GM12875 (cell line): ENCODE results near the gene LRRC40.
"Not testable (repeated sequence)": the region's sequence is repeated elsewhere in the genome, so short reads cannot be mapped to it uniquely, and the experiment has no call there.

ENCODE experiments used
- H3K4me3 ChIP-seq: one replicate; pipeline ENCODE4 v1.5.1; 2011; ENCODE audit warnings: low read depth, low read length, control low read depth
- TF ChIP-seq, protein P1 (sequence below): IDR thresholded peaks from 2 replicates; pipeline ENCODE4 v1.5.1; 2011; ENCODE audit warnings: low read depth, mild to moderate bottlenecking, control low read depth, inconsistent platforms, low read length, moderate library complexity, borderline replicate concordance; ENCODE audit not compliant: insufficient read depth

LRRC40 gene

DNA sequence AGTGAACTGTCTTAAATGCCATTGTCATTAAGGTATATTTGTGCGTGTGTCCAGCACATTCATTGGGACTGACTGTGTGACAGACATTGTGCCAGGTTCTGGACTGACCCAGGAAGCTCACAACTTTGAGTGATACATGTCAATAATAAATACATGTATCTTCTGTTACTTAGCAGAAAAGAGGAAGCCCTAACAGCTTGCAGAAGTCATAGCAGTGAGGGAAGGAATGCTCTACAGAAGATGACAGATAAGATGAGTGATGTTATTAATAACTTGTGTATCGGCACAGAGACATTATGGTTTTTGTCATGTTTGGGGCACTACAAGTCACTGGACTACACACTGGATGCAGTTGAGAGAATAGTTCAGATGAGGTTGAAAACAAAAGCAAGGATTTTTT, 14.6 kb upstream of the LRRC40 start:
- no peak overlapping the region for H3K4me3 ChIP-seq

DNA sequence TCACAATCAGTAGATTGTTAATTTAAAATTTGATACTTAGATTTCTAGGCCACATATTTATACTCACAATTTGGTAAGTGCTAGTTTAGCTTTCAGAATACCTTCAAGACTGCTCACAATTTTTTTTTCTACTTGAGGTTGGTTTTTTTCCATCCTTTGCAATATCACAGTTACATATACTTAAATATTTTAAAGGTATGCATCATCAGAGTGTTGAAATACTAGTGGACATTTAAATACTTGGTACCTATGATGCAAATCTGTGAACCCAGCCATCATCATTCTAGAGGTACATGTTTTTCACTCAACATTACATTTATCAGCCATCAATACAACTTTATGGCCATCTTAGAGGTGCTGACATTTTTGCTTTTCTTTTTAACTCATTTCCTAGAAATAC, 6.2 kb upstream of the LRRC40 start:
- TF ChIP-seq, protein P1, sequence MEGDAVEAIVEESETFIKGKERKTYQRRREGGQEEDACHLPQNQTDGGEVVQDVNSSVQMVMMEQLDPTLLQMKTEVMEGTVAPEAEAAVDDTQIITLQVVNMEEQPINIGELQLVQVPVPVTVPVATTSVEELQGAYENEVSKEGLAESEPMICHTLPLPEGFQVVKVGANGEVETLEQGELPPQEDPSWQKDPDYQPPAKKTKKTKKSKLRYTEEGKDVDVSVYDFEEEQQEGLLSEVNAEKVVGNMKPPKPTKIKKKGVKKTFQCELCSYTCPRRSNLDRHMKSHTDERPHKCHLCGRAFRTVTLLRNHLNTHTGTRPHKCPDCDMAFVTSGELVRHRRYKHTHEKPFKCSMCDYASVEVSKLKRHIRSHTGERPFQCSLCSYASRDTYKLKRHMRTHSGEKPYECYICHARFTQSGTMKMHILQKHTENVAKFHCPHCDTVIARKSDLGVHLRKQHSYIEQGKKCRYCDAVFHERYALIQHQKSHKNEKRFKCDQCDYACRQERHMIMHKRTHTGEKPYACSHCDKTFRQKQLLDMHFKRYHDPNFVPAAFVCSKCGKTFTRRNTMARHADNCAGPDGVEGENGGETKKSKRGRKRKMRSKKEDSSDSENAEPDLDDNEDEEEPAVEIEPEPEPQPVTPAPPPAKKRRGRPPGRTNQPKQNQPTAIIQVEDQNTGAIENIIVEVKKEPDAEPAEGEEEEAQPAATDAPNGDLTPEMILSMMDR = no peak
- no peak overlapping the region for H3K4me3 ChIP-seq

More for the DNA sequence above, 14.6 kb upstream of the LRRC40 start:
- TF ChIP-seq, protein P1 = no peak

DNA sequence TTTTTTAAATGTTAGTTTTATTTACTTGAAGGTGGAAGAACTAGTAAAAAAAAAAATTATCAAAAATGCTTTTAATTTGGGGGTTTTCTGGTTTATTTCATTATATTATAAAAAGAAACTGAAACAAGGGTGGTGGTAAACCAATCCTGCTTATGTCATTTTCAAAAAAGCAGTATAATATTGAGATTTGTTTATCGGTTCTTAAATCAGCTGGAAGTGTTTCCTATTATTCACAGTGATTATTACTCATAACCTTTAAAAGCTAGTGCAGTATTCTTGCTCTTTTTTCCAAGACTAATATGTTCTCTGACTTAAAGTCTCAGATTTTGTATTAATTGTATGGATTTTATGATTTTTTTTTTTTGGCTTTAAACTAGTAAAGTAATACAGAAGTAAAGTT, 5.4 kb upstream of the LRRC40 start:
- H3K4me3 ChIP-seq = no peak overlapping the region

DNA sequence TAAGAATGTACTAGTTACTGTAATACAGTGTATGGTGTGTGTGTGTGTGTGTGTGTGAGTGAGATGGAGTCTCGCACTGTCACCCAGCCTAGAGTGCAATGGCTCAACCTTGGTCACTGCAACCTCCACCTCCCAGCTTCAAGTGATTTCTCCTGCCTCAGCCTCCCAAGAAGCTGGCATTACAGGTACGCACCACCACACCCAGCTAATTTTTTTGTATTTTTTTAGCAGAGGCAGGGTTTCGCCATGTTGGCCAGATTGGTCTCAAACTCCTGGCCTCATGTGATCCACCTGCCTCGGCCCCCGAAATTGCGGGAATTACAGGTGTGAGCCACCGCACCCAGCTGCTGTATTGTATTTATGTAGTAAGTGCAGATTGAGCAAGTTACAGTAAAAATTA, 2.9 kb upstream of the LRRC40 start:
- H3K4me3 ChIP-seq = no peak overlapping the region
- TF ChIP-seq, protein P1 = no peak

More for the DNA sequence above, 5.4 kb upstream of the LRRC40 start:
- TF ChIP-seq, protein P1 = no peak

DNA sequence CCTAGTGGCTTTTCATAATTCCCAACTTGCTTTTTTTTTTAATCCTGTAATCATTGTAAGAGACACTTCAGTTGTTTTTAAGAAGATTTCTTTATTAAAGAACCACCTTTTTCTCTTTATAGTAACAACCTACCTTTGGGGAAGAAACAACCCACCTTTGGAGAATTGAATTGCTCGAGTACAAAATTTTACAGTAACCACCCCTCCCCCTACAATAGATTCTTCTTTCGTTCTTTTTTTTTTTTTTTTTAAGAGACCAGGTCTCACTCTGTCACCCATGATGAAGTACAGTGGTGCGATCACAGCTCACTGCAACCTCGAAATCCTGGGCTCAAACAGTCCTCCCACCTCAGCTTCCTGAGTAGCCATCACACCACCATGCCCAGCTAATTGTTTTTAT, 2.1 kb upstream of the LRRC40 start:
- TF ChIP-seq, protein P1 = no peak
- H3K4me3 ChIP-seq = no peak overlapping the region

DNA sequence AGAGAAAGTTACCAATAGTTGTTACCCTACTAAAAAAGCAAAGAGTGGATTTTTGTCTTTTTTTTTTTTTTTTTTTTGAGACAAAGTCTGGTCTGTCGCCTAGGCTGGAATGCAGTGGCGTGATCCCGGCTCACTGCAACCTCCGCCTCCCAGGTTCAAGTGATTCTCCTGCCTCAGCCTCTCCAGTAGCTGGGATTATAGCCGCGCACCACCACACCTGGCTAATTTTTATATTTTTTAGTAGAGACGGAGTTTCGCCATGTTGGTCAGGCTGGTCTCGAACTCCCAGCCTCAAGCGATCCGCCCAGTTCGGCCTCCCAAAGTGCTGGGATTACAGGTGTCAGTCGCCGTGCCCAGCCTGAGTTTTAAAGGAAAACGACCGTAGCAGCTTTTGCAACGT, 1.5 kb upstream of the LRRC40 start:
- H3K4me3 ChIP-seq = not testable (repeated sequence)

DNA sequence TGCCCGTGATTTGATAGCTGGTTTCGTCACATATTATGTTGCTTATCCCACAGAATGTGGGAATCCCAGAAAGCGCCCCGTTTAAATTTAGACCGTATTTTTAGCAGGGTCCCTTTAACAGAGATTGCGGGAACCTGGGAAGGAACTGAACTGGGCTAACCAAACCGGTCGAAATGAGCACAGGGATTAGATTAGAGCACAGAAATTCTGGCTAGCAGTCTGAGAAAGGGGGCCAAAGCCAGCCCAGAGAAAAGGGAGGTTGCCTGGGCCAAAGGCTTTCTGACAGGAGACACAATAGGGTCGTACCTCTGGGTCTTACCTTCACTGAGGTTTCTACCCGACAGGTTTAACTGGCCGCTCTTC, 327 bp downstream of the LRRC40 start:
- peak overlapping the region; percentile 85 for H3K4me3 ChIP-seq
- TF ChIP-seq, protein P1 = no peak

DNA sequence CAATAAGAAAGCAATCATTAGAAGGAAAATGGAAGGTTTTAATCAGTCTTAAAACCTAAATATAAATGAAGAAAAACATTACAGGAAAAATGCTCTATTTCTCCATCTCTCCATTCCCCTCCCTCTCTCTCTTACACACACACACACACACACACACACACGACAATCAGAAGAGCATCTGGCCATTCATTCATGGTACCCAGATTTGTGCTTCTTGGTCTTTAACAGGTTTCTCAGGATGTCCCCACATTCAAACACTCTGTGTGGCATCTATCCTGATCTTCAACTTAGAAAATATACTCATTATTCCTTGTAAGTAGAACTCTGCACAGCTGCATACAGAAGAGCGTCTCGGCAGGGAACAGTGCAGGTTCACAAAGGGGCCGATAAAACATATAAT, 779 bp downstream of the LRRC40 start:
- peak overlapping the region; percentile 85 for H3K4me3 ChIP-seq
- TF ChIP-seq, protein P1 = no peak
